ENCODE results near the gene GNG7.
A peak's percentile ranks its signal among the peaks of the same experiment; 100 is the strongest.
"Not testable (repeated sequence)": the region's sequence is repeated elsewhere in the genome, so short reads cannot be mapped to it uniquely, and the experiment has no call there.

Gene GNG7

GRCh38 chr19:2639999-2640398 lies 62.5 kb downstream of the GNG7 start:
- DNase-seq, result no peak

- DNase-seq, result no peak
These were observed 64.0 kb downstream of the GNG7 start for GRCh38 chr19:2638417-2638940.

GRCh38 chr19:2636897-2637683 lies 65.4 kb downstream of the GNG7 start:
- DNase-seq, result peak; percentile 79

- no peak for DNase-seq
These were observed 66.2 kb downstream of the GNG7 start for GRCh38 chr19:2636141-2636896.

GRCh38 chr19:2634960-2635359 lies 67.5 kb downstream of the GNG7 start:
- DNase-seq, result no peak

GRCh38 chr19:2634228-2634951 lies 68.1 kb downstream of the GNG7 start:
- DNase-seq, result no peak

- no peak for DNase-seq
These were observed 68.8 kb downstream of the GNG7 start for GRCh38 chr19:2633693-2634075.

- no peak for DNase-seq
These were observed 71.2 kb downstream of the GNG7 start for GRCh38 chr19:2631213-2631821.

GRCh38 chr19:2630352-2631001 lies 72.0 kb downstream of the GNG7 start:
- no peak for DNase-seq

GRCh38 chr19:2629491-2630351 lies 72.8 kb downstream of the GNG7 start:
- DNase-seq, result no peak

- DNase-seq, result no peak
These were observed 73.9 kb downstream of the GNG7 start for GRCh38 chr19:2628597-2628996.

GRCh38 chr19:2627855-2628254 lies 74.6 kb downstream of the GNG7 start:
- DNase-seq, result no peak

GRCh38 chr19:2627319-2627829 lies 75.1 kb downstream of the GNG7 start:
- peak; percentile 57 for DNase-seq

- no peak for DNase-seq
These were observed 77.1 kb downstream of the GNG7 start for GRCh38 chr19:2625434-2625833.

- no peak for DNase-seq
These were observed 77.9 kb downstream of the GNG7 start for GRCh38 chr19:2624537-2625091.

- DNase-seq, result no peak
These were observed 78.7 kb downstream of the GNG7 start for GRCh38 chr19:2623798-2624197.

- DNase-seq, result not testable (repeated sequence)
These were observed 80.0 kb downstream of the GNG7 start for GRCh38 chr19:2622371-2622961.

GRCh38 chr19:2619076-2619475 lies 83.4 kb downstream of the GNG7 start:
- DNase-seq, result no peak

- peak; percentile 87 for DNase-seq
These were observed 83.9 kb downstream of the GNG7 start for GRCh38 chr19:2618611-2619010.

GRCh38 chr19:2617393-2618165 lies 84.9 kb downstream of the GNG7 start:
- DNase-seq, result no peak

Data from stimulated activated CD4-positive, alpha-beta T cell treated with anti-CD3 and anti-CD28 coated beads, Interleukin-4, amount 100 ng/mL, for 1 hour (primary cell).